OCI-LY7 (cell line): ENCODE results near the gene RALBP1.

Source experiments
- EZH2phosphoT487 ChIP-seq: fragments of 200-600 bp; sonication (generic); IDR thresholded peaks from 2 replicates; pipeline ENCODE4 v1.6.1; 2018; ENCODE audit warnings: low read depth, borderline replicate concordance, mild to moderate bottlenecking, mixed run types, antibody characterized with exemption, low read length, moderate library complexity, mixed read lengths
- TF ChIP-seq, protein P1 (sequence below): fragments of 200-600 bp; sonication (generic); conservative IDR thresholded peaks from 2 replicates; pipeline ENCODE4 v1.5.1; 2014; ENCODE audit warnings: mild to moderate bottlenecking, antibody characterized with exemption, low read length, moderate library complexity, mixed read lengths

DNA sequence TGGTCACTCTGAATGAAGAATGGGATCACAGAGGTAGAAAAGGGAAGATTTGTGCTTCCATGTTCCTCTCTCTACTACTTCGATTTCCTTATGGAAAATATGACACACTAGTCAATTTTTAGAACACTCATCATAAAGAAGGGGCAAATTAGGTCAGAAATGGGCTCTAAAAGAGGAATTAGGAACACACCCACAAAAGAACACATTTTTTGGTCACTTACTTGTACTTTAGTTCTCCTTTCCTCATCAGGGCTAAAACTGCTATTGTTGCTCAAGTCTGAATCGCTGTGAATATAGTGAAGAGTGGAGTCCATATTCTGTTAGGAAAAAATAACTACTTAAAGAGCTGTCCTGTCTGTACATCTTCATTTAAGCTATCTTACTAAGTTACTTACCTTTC is 86.4 kb downstream of the RALBP1 start:
- TF ChIP-seq, protein P1, sequence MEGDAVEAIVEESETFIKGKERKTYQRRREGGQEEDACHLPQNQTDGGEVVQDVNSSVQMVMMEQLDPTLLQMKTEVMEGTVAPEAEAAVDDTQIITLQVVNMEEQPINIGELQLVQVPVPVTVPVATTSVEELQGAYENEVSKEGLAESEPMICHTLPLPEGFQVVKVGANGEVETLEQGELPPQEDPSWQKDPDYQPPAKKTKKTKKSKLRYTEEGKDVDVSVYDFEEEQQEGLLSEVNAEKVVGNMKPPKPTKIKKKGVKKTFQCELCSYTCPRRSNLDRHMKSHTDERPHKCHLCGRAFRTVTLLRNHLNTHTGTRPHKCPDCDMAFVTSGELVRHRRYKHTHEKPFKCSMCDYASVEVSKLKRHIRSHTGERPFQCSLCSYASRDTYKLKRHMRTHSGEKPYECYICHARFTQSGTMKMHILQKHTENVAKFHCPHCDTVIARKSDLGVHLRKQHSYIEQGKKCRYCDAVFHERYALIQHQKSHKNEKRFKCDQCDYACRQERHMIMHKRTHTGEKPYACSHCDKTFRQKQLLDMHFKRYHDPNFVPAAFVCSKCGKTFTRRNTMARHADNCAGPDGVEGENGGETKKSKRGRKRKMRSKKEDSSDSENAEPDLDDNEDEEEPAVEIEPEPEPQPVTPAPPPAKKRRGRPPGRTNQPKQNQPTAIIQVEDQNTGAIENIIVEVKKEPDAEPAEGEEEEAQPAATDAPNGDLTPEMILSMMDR, result no peak
- TF ChIP-seq EZH2phosphoT487, result no peak
